ENCODE measurements around the gene SYNDIG1. TPM values are rescaled to one million over a fixed set of nuclear protein-coding genes. Genes with fewer than 3 reads are reported as not detected.

The SYNDIG1 gene
- polyA plus RNA-seq, 1 of the 3 experiments (the other 2 are of a cell fraction) = not detected

GRCh38 chr20:24640276-24640675 lies 170.8 kb downstream of the SYNDIG1 start (continued):
- TF ChIP-seq, protein P1, sequence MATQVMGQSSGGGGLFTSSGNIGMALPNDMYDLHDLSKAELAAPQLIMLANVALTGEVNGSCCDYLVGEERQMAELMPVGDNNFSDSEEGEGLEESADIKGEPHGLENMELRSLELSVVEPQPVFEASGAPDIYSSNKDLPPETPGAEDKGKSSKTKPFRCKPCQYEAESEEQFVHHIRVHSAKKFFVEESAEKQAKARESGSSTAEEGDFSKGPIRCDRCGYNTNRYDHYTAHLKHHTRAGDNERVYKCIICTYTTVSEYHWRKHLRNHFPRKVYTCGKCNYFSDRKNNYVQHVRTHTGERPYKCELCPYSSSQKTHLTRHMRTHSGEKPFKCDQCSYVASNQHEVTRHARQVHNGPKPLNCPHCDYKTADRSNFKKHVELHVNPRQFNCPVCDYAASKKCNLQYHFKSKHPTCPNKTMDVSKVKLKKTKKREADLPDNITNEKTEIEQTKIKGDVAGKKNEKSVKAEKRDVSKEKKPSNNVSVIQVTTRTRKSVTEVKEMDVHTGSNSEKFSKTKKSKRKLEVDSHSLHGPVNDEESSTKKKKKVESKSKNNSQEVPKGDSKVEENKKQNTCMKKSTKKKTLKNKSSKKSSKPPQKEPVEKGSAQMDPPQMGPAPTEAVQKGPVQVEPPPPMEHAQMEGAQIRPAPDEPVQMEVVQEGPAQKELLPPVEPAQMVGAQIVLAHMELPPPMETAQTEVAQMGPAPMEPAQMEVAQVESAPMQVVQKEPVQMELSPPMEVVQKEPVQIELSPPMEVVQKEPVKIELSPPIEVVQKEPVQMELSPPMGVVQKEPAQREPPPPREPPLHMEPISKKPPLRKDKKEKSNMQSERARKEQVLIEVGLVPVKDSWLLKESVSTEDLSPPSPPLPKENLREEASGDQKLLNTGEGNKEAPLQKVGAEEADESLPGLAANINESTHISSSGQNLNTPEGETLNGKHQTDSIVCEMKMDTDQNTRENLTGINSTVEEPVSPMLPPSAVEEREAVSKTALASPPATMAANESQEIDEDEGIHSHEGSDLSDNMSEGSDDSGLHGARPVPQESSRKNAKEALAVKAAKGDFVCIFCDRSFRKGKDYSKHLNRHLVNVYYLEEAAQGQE (IDR thresholded peaks at IDR 0.05; ENCODE audit: low read depth, low read length) = no peak
- no peak for TF ChIP-seq TCF12 (IDR thresholded peaks at IDR 0.05)
- no peak for TF ChIP-seq FOXJ3 (CRISPR knock-in tag; IDR thresholded peaks at IDR 0.05)
- TF ChIP-seq GATA2 (CRISPR knock-in tag; IDR thresholded peaks at IDR 0.05) = no peak
- no peak for TF ChIP-seq CHD2 (IDR thresholded peaks at IDR 0.05; ENCODE audit: low read length, partially characterized antibody)
- TF ChIP-seq, protein P2, sequence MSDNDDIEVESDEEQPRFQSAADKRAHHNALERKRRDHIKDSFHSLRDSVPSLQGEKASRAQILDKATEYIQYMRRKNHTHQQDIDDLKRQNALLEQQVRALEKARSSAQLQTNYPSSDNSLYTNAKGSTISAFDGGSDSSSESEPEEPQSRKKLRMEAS (IDR thresholded peaks at IDR 0.05; ENCODE audit: low read depth) = no peak
- no peak for TF ChIP-seq EZH2phosphoT487 (IDR thresholded peaks at IDR 0.05; ENCODE audit: borderline replicate concordance, low read depth)

DNA sequence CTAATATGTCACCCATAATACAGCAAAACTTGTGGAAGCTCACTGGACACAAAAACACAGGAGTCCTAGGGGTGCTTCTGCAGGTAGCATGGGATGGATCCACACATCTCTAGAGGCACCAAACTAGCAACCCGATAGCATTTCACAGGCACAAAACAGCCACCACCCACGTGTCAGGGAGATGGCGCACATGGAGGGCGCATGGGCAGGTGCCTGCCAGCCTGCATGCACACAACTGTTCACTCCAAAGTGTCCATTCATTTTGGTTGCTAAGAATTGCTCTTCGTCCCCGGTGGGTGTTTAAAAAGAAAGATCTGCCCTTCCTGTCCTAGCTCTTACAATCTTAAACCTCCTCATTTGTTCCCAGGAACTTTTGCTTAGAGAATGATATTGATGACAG lies 171.3 kb downstream of the SYNDIG1 start:
- no peak overlapping the region for H3K4me2 ChIP-seq
- no peak overlapping the region for H3K9ac ChIP-seq
- no peaks in the 10 kb centered on the region for H4K20me1 ChIP-seq (ENCODE audit: insufficient read depth)
- H3K27me3 ChIP-seq (ENCODE audit: insufficient read depth) = no peaks in the 10 kb centered on the region
- WGBS (ENCODE audit: low lambda C conversion rate) = 45% methylated on average over 2 of the region's 6 CpGs
- no peaks in the 10 kb centered on the region for H3K9me3 ChIP-seq
- H3K4me3 ChIP-seq (ENCODE audit: low read depth in 2 of 2, low read length in 1 of 2) = no peak overlapping the region
- no peak for DNase-seq
- no peak overlapping the region for H2AFZ ChIP-seq (ENCODE audit: low read depth)
- ChIA-PET CTCF (interaction anchor here (1.1 kb wide), 1 partner anchor 10 kb away, joined by 3 read pairs; no protein-coding TSS in a partner anchor), POLR2A (no interaction called here)
- H3K9me2 ChIP-seq = no peaks in the 10 kb centered on the region
- no peaks in the 10 kb centered on the region for H3K36me3 ChIP-seq (replicated peaks in 1 of 2; ENCODE audit: control insufficient read depth in 1 of 2, insufficient read depth in 2 of 2, low read length in 1 of 2)
- no peak overlapping the region for H3K27ac ChIP-seq (ENCODE audit: low read depth in 2 of 2, low read length in 1 of 2)
- H3F3A ChIP-seq (replicated peaks; ENCODE audit: insufficient read depth) = no peaks in the 10 kb centered on the region
- H3K4me1 ChIP-seq (ENCODE audit: control insufficient read depth in 1 of 2, insufficient read depth in 2 of 2, low read depth in 1 of 2, low read length in 1 of 2) = peaks cover 0 to 5% of the 10 kb centered on the region in 2 experiments; a peak in 1 of 4 replicates
- H3K79me2 ChIP-seq (ENCODE audit: insufficient read depth) = no peaks in the 10 kb centered on the region
- TF ChIP-seq CTCF (IDR thresholded peaks at IDR 0.05) (no peak), RXRA (IDR thresholded peaks at IDR 0.05; ENCODE audit: borderline replicate concordance, low read depth) (no peak), GABPA (IDR thresholded peaks at IDR 0.05; ENCODE audit: low read depth) (no peak), PBX3 (IDR thresholded peaks at IDR 0.05) (no peak), ELF1 (IDR thresholded peaks at IDR 0.05) (no peak), RFX5 (IDR thresholded peaks at IDR 0.05; ENCODE audit: low read length) (no peak), ZBTB33 (IDR thresholded peaks at IDR 0.05; ENCODE audit: borderline replicate concordance, low read depth) (no peak), RAD21 (IDR thresholded peaks at IDR 0.05; ENCODE audit: low read length) (no peak), FOXJ3 (CRISPR knock-in tag; IDR thresholded peaks at IDR 0.05) (no peak), EP300 (IDR thresholded peaks at IDR 0.05; ENCODE audit: borderline replicate concordance in 1 of 2, low read depth in 1 of 2, low read length in 1 of 2) (no peak), NFIC (IDR thresholded peaks at IDR 0.05; ENCODE audit: borderline replicate concordance) (no peak)
- TF ChIP-seq, protein P3, sequence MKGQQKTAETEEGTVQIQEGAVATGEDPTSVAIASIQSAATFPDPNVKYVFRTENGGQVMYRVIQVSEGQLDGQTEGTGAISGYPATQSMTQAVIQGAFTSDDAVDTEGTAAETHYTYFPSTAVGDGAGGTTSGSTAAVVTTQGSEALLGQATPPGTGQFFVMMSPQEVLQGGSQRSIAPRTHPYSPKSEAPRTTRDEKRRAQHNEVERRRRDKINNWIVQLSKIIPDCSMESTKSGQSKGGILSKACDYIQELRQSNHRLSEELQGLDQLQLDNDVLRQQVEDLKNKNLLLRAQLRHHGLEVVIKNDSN (IDR thresholded peaks at IDR 0.05; ENCODE audit: borderline replicate concordance, low read depth) = no peak
- TF ChIP-seq, protein P4, sequence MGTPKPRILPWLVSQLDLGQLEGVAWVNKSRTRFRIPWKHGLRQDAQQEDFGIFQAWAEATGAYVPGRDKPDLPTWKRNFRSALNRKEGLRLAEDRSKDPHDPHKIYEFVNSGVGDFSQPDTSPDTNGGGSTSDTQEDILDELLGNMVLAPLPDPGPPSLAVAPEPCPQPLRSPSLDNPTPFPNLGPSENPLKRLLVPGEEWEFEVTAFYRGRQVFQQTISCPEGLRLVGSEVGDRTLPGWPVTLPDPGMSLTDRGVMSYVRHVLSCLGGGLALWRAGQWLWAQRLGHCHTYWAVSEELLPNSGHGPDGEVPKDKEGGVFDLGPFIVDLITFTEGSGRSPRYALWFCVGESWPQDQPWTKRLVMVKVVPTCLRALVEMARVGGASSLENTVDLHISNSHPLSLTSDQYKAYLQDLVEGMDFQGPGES (IDR thresholded peaks at IDR 0.05; ENCODE audit: low read depth, low read length) = no peak

Data from SK-N-SH (cell line).